GM19328 (cell line): ENCODE measurements around the gene PGAP1.

Experiments used
- ATAC-seq: cut with Tn5 transposase; IDR thresholded peaks from one replicate; pipeline ENCODE4 v1.9.1; 2021; ENCODE audit warnings: mild to moderate bottlenecking, moderate library complexity; ENCODE audit not compliant: unreplicated experiment

PGAP1 gene, protein sequence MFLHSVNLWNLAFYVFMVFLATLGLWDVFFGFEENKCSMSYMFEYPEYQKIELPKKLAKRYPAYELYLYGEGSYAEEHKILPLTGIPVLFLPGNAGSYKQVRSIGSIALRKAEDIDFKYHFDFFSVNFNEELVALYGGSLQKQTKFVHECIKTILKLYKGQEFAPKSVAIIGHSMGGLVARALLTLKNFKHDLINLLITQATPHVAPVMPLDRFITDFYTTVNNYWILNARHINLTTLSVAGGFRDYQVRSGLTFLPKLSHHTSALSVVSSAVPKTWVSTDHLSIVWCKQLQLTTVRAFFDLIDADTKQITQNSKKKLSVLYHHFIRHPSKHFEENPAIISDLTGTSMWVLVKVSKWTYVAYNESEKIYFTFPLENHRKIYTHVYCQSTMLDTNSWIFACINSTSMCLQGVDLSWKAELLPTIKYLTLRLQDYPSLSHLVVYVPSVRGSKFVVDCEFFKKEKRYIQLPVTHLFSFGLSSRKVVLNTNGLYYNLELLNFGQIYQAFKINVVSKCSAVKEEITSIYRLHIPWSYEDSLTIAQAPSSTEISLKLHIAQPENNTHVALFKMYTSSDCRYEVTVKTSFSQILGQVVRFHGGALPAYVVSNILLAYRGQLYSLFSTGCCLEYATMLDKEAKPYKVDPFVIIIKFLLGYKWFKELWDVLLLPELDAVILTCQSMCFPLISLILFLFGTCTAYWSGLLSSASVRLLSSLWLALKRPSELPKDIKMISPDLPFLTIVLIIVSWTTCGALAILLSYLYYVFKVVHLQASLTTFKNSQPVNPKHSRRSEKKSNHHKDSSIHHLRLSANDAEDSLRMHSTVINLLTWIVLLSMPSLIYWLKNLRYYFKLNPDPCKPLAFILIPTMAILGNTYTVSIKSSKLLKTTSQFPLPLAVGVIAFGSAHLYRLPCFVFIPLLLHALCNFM

DNA sequence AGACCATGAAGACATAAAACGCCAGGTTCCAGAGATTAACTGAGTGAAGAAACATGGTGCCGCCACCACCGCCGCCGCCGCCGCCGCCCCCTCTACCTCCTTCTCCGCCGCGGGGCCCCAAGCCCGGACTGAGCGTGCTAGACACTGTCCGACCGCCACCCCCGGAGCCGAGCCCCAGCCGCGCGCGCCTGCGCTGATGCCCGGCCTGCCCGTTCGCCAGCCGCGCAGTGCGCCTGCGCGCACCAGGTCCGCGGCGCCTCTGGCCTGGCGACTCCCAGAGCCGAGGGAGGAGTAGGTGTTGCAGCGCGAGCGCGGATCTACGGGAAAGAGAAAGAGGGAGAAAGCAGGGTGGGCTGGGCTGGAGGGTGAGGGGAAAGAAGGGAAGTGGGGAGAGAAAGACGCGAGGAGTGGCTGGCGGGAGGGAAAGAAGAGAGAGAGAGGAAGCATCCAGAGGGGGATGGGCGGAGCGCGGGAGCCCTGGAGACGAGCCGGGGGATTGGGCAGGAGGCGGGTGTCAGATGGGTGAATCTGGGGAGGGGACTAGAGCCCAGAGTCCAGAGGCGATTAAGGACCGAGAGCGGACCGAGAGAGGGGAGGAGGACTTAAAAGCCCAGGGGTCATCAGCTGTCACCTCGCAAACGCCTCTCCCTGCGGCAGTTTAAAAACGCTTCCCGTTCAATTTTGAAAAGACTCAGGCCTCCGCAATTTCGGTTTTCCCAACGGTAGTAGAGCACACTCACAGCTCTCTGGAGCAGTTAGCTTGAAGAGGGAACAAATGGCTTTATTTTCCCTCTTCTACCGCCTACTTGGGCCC lies at the start of gene PGAP1:
PGAP1 (minus strand) TSS at position 146 of the 814 bp plus-strand sequence; CDS start at position 55, 91 bp downstream.
- ATAC-seq: peak; percentile 81

DNA sequence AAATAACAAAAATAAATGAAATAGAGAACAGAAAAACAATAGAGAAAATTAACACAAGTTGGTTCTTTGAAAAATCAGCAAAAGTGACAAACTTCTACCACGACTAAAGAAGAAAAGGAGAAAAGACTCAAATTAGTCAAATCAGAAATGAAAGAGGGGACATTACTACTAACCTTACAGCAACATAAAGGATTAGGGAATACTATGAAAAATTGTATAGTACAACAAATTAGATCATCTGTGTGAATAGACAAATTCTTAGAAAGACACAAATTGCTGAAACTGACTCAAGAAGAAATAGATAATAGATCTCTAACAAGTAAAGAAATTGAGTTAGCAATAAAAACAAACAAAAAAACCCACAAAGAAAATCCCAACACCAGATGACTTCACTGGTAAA lies 48.5 kb upstream of the PGAP1 start:
- no peak for ATAC-seq

DNA sequence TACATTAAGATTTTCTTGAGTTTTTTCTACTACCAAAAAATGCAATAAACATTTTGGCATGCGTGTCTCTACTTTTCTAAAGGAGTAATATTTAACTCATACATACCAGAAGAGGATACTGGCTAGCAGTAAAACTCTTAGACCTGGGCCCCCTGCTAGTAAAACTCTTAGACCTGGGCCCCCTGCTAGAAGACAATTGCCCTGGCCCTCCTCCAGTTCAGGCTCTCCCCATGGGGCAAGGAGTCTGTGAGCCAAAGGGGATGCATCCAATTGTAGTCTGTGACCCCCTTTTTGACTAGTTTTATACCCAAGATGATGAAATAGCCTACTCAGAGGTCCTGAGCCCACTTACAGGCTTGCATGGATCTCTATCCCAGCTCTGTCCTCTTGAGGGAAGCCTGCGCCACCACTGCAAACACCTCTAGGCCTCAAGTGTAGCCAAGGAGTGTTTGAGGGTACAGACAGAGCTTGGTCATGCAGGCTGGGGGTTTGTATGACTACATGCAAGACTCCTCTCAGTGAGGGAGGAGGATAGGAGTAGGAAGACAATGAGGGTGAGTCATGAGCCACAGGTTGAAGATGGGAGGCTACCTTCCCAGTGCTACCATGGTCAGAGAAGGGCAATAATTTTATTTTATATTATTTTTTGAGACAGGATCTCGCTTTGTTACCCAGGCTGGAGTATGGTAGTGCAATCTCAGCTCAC lies 45.2 kb upstream of the PGAP1 start:
- ATAC-seq: no peak

DNA sequence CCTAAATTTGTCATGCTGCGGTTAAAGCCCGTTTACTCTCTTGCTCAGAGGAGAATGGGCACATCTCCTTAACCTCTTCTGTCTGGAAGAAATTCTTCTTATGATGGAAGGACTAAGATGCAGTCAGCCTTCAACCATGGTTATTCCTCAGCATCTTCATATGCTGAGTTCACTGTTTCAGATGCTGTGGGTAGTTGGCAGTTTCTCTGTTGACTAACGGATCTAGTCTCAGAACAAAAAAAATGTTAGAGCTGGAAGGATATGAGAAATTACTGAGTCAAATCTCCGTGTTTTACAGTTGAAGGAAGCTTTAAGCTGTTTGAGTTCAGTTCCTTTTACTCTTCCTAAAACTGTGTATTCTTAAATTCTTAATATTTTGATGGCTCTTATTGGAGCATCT lies 43.6 kb upstream of the PGAP1 start:
- no peak for ATAC-seq

DNA sequence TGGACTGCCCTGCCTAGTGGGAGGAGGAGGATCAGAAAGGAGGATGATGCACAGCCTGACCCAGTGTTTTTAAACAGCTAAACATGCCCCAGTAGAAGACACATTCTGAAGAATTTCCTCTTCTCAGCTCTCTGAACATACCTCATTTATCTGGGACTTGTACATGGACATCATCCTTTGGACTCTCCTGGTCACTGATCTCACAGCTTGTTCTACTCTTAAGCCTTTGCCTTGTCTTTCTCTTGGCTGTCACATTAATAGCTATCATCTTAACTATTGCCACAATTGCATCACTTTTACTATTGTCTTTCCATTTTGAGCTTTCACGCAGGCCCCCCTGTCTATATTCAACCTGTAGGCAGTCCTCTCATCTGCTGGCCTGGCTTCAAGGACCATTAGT lies 42.0 kb upstream of the PGAP1 start:
- ATAC-seq: no peak

DNA sequence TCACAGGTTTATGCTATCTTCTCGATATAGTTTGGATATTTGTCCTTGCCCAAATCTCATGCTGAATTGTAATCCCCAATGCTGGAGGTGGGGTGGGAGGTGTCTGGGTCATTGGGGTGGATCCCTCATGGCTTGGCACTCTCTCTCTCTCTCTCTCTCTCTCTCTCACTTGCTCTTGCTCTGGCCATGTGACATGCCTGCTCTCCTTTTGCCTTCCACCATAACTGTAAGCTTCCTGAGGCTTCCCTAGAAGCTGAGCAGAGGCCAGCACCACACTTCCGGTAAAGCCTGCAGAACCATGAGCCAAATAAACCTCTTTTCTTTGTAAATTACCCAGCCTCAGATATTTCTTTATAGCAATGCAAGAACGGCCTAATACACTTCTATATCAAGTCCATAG lies 41.3 kb upstream of the PGAP1 start:
- no peak for ATAC-seq

DNA sequence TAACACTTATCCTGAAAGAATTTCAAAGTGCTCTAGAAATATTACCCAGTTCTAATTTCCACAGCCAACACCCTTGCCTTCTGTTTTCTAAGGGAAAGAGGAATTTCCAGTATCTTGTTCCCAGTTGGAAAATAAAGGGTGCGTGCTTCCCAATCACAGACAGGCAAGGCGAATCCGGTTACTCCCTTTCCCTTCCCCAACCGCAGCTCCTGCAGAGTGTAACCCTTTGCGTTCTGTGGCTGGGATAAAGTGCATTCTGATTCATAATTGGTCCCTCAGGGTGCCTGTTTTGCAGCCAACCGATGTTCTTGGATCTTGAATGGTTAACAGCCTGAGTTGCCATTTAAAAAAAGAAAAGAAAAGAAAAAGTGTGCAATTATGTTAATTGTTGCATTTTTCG lies 40.6 kb upstream of the PGAP1 start:
- no peak for ATAC-seq

DNA sequence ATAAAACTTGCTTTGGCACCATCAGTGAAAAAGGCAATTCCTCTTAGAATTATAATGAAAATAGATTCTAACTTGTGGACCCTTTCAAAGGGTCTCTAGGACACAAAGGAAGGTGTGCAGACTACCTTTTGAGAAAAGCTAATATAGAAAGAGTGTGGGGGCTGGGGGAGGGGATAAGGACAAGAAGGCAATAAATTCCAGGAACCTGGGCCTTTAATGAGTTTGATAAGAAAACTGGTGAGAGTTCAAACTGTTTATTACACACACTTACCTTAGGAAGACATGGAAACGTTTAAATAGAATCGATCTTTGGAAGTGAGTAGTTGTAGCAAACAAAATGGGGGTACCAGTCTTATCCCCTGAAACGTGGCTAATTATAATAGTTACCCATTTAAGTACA lies 39.6 kb upstream of the PGAP1 start:
- no peak for ATAC-seq

DNA sequence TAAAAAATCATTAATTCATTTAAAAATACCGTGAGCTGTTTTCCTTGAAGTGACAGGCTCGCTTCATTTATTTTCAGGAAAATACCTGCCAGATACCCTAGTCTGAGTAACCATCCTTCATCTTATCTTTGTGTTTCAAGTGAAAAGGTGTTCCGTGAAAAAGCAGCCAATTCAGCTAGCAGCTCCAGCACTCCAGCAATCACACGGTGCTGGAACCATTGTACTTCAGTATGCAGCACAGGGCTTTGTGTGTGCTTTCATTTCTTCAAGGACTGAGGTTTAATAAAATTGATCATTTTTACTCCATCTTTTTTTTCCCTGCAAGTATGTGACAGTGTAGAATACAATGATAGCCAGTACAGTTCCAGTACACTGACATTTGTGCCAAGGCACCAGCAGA lies 39.1 kb upstream of the PGAP1 start:
- no peak for ATAC-seq

DNA sequence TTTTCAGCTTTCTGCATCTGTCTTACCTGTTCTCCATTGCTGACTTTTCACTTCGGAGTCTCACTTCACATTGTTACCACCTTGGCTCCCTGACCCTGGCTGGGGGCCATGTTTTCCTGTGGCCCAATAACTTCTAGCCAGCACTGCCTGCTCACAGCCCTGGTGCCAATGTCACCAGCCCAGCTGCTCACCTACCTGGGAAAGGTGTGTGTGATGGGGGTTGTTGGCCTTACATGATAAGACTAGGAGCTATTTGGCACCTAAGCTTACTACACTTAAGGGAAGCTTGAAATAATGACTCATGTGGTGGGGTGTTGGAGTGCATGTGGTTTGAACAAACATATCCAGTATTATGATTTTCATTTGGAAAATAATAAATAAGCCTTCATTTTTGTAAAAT lies 37.5 kb upstream of the PGAP1 start:
- ATAC-seq: no peak

DNA sequence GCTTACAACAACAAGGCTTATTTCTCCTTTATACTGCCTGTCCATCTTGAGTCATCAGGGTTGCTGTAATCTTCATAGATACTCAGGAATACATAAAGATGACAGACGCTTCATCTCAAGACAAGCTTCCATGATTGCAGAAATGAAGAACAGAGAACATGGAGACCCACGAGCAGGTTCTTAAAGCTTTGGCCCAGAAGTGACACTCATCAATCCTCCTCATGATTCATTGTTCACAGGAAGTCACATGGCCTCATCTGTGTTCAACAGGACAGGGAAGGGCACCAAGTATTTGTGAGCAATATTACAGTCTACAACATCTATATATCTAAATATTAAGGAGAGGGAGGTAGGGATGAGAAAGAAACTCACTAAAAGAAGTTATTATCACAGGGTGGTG lies 36.5 kb upstream of the PGAP1 start:
- no peak for ATAC-seq

DNA sequence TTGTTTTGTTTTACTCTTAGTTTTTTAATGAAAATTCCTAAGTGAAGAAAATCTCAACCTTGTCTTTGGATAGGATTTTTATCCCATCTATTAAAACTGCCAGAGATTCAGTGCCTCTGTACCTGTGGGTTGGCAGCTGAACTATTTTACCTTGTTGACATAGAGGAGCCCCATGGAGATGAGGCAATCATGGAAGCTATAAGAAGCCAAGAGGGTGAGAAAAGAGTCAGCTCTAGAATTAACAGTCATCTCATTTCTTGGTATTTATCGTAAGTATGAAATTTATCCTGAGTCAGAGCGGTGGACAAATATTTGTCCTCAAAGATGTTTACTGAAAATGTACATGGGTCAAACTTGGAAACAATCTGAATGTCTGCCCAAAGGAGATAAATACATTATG lies 35.8 kb upstream of the PGAP1 start:
- no peak for ATAC-seq

DNA sequence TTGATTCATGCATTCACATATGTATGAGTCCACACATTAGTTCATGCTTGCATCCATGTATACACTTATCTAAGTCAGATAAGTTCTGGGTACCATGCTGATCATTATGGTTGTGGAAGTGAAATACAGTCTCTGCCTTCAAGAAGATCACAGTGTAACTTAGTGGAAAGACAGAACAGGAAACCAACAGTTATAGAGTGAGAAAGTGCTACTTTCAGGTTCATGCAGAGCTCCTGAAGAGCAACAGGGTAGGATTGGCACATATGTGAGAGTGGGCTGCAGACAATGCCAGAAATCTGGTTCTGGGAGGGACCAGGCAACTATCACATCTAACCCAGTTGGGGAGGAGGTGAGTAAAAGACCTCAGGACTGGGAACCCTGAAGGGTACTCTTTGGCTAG lies 35.4 kb upstream of the PGAP1 start:
- ATAC-seq: peak; percentile 94

DNA sequence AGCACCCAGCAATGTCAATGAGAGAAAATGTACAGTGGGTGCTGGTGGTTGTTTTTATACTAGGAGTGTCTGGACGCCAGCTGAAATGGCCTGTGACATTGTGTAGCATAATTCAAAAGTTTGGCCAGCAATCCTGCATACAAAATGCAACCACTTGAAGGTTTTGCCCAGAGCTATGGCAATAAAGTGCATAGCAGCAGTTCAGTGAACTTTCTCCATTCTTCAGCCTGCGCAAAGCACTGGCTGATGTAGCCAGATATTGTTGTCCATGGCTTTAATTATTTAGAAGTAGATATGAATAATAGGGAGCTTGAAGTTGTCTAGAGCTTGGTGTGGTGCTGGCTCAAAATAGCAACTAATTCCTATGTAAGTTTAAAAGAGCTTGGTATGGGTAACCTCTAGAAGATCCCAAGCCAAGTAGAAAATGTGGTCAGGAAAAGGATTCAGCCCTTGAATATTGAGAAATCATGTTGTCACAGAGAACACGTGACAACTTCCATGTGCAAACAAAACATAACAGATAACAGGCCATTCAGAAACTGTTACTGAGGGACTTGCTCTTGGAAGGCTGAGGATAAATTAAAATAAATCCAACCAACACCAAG lies 33.3 kb upstream of the PGAP1 start:
- no peak for ATAC-seq

DNA sequence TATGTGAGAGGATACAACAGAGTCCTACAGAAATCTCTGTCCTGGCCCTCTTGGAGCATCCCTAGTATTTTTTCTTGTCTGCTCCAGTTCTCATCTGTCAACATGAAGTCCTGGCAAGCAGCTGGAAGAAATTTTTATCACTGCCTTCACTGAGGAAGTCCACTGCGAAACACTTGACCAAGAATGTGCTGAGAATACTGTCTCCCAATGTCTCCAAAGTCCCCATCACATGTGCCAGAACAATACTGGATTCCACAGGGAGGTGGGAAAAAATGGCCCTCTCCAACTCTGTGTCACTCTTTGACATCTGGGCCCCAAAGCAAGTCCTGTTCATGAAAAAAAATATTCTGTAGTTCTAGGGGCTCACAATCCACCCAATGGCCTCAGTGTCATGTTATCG lies 32.8 kb upstream of the PGAP1 start:
- ATAC-seq: no peak

DNA sequence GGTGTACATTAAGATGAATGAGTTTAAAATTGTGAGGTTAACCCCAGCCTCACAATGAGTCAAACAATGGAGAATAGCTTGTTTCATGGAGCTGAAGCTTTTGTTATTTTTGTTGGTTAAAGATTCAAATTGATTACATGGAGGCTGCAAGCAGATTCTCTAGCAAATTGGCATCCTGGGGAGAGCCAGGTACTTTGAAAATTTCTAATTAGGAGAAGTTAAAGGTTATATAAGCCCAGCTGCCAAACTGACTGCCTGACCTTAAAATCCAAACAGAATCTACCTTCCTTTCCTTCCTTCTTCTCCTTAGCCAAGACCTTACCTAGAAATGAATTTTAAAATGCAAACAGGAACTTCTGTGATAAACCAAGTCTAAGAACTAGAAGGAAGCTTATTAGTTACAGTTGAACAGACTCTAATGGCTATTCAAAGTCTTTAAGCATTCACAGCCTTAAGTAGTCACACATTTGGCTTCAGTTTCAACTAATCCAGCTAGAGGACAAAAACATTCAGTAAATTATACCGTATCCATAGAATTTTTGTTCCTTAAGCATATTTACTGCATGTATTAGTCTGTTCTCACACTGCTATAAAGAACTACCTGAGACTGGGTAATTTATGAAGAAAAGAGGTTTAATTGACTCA lies 31.5 kb upstream of the PGAP1 start:
- ATAC-seq: no peak

DNA sequence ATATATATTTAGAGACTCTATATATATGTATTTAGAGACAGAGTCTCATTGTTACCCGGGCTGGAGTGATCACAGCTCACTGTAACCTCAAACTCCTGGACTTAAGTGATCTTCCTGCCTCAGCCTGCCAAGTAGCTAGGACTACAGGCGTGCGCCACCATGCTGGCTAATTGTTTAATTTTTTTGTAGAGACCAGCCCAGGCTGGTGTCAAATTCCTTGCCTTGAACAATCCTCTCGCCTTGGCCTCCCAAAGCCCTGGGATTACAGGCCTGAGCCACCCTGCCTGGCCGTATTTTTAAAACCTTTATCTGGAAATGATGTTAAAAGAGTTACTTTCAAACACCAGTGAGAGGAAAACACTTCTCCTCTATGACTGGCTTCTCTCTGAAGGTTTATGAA lies 30.9 kb upstream of the PGAP1 start:
- no peak for ATAC-seq

DNA sequence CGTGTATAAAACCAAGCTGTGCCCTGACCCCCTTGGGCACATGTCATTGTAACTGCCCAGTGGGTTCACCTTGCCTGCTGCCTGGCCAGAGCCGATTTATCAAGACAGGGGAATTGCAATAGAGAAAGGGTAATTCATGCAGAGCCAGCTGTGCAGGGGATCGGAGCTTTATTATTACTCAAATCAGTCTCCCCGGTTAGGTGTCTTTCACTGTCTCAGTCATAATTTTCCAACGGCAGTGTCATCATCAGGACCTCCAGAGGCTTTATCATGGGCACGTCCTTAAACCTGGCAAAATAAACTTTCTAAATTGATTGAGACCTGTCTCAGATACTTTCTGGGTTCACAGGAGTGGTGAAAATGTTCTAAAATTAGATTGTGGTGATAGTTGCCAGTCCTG lies 29.6 kb upstream of the PGAP1 start:
- ATAC-seq: no peak

DNA sequence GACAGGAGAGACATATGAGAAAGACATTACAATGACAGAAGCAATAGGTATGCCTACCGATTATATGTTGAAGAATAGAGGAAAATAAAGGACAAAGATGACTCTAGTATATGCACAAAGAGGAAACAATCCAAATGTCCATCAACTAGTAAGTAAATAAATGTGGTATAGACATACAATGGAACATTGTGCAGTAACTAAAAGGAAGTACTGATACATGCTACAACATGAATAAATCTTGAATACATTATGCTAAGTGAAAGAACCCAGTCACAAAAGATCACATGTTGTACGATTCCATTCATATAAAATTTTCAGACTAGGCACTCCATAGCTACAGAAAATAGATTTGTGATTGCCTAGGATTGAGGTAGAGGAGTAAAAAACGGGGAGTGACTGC lies 28.5 kb upstream of the PGAP1 start:
- no peak for ATAC-seq

DNA sequence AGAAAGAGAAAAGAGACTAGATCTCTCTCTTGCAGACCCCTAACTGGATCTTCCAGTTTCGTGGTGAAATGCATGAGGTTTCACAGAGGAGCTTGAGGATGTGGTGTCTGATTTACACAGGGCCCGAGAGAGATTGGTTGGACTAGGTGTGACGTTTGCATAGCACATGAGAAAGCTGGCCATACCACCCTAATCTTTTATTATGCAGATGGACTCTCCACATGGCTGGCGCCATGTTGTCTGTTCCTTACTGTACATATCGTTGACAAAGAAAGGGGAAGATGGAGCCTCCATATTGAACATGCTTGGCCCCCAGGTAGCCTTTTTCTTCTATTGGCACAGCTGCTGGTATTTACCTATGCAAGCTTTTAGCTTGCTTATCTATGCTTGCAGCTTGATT lies 27.5 kb upstream of the PGAP1 start:
- ATAC-seq: no peak
